GM23338 (cell line): Measurements from ENCODE around the gene FHDC1. TPM values are rescaled to one million over a fixed set of nuclear protein-coding genes. Genes with fewer than 3 reads are reported as not detected.

Experiments
- ATAC-seq: fragments of 200-7000 bp; cut with Tn5 transposase; 3 replicates; pipeline ENCODE4 v1.9.1; 2020
- DNase-seq: peaks from one replicate; pipeline ENCODE4 v3.0.0-alpha.2; 2015; ENCODE audit warnings: low spot score
- H2AFZ ChIP-seq: fragments of 200-600 bp; sonication (generic); 2 replicates; pipeline ENCODE4 v1.8.0; 2016; ENCODE audit warnings: antibody characterized with exemption, mild to moderate bottlenecking, moderate library complexity
- H3F3A ChIP-seq: fragments of 200-600 bp; sonication (generic); replicated peaks from 2 replicates; pipeline ENCODE4 v1.8.0; 2017; ENCODE audit warnings: antibody characterized with exemption, mixed run types, low read depth
- H3K27ac ChIP-seq: fragments of 200-600 bp; sonication (generic); 2 replicates; pipeline ENCODE4 v1.6.1; 2016; ENCODE audit warnings: low read depth
- H3K27me3 ChIP-seq: fragments of 200-600 bp; sonication (generic); 2 replicates; pipeline ENCODE4 v1.8.0; 2016; ENCODE audit warnings: mild to moderate bottlenecking, mixed run types, moderate library complexity; ENCODE audit not compliant: insufficient read depth
- H3K36me3 ChIP-seq: fragments of 200-600 bp; sonication (generic); 2 replicates; pipeline ENCODE4 v1.8.0; 2016; ENCODE audit warnings: mild to moderate bottlenecking; ENCODE audit not compliant: insufficient read depth
- H3K4me1 ChIP-seq: fragments of 200-600 bp; sonication (generic); 2 replicates; pipeline ENCODE4 v1.8.0; 2016; ENCODE audit warnings: mild to moderate bottlenecking, moderate library complexity; ENCODE audit not compliant: insufficient read depth
- H3K4me2 ChIP-seq: fragments of 200-600 bp; sonication (generic); 2 replicates; pipeline ENCODE4 v1.7.1; 2017; ENCODE audit warnings: mixed run types
- H3K4me3 ChIP-seq: fragments of 200-600 bp; sonication (generic); 2 replicates; pipeline ENCODE4 v1.6.1; 2016; ENCODE audit warnings: mixed run types
- H3K79me2 ChIP-seq: fragments of 200-600 bp; sonication (generic); replicated peaks from 2 replicates; pipeline ENCODE4 v1.8.0; 2017; ENCODE audit warnings: mild to moderate bottlenecking; ENCODE audit not compliant: insufficient read depth
- H3K9me2 ChIP-seq: fragments of 200-600 bp; sonication (generic); 2 replicates; pipeline ENCODE4 v1.8.0; 2017; ENCODE audit not compliant: insufficient read depth
- H4K20me1 ChIP-seq: fragments of 200-600 bp; sonication (generic); replicated peaks from 2 replicates; pipeline ENCODE4 v1.8.0; 2017; ENCODE audit warnings: mild to moderate bottlenecking; ENCODE audit not compliant: insufficient read depth
- H3K27ac Mint-ChIP-seq: 2 replicates; pipeline ENCODE4 v1.8.0; 2020; ENCODE audit warnings: inconsistent platforms, mild to moderate bottlenecking, moderate library complexity, mixed read lengths
- H3K27me3 Mint-ChIP-seq: 3 replicates; pipeline ENCODE4 v1.8.0; 2022; ENCODE audit warnings: low read depth, mild to moderate bottlenecking, moderate library complexity, mixed read lengths, inconsistent platforms; ENCODE audit not compliant: insufficient read depth, poor library complexity
- H3K36me3 Mint-ChIP-seq: 3 replicates; pipeline ENCODE4 v1.8.0; 2021; ENCODE audit warnings: low read depth, mild to moderate bottlenecking, inconsistent platforms, moderate library complexity, mixed read lengths
- H3K4me1 Mint-ChIP-seq: 3 replicates; pipeline ENCODE4 v1.8.0; 2020; ENCODE audit warnings: mild to moderate bottlenecking, inconsistent platforms, mixed read lengths
- H3K4me3 Mint-ChIP-seq: 3 replicates; pipeline ENCODE4 v1.8.0; 2021; ENCODE audit warnings: moderate library complexity, mild to moderate bottlenecking, inconsistent platforms, mixed read lengths
- H3K9me3 Mint-ChIP-seq: 3 replicates; pipeline ENCODE4 v1.8.0; 2020; ENCODE audit warnings: moderate library complexity, mild to moderate bottlenecking, inconsistent platforms, mixed read lengths
- CREB1 ChIP-seq: fragments of 250-450 bp; sonication (Bioruptor Pico); IDR thresholded peaks from 2 replicates; pipeline ENCODE4 v1.5.0; 2020; ENCODE audit warnings: low read depth, mild to moderate bottlenecking, moderate library complexity
- CTCF ChIP-seq, 2 experiments: fragments of 200-600 bp in 1 of 2; sonication (generic) in 1 of 2; conservative IDR thresholded peaks; 2 replicates each; pipeline versions ENCODE4 v1.5.1 to v1.6.1; 2016 to 2017; ENCODE audit warnings: antibody characterized with exemption in 2 of 2, low read depth in 2 of 2, mild to moderate bottlenecking in 2 of 2, moderate library complexity in 1 of 2
- EZH2 ChIP-seq: fragments of 200-600 bp; sonication (generic); IDR thresholded peaks from one replicate; pipeline ENCODE4 v1.8.0; 2017; ENCODE audit warnings: antibody characterized with exemption, mild to moderate bottlenecking, low read depth; ENCODE audit not compliant: unreplicated experiment
- EZH2phosphoT487 ChIP-seq: fragments of 200-600 bp; sonication (generic); IDR thresholded peaks from one replicate; pipeline ENCODE4 v1.8.1; 2018; ENCODE audit warnings: antibody characterized with exemption; ENCODE audit not compliant: unreplicated experiment
- JUNB ChIP-seq: IDR thresholded peaks from one replicate; pipeline ENCODE4 v1.6.1; 2016; ENCODE audit warnings: antibody characterized with exemption; ENCODE audit not compliant: unreplicated experiment
- NANOG ChIP-seq: IDR thresholded peaks from 2 replicates; pipeline ENCODE4 v1.6.1; 2016; ENCODE audit warnings: antibody characterized with exemption, borderline replicate concordance
- POLR2AphosphoS5 ChIP-seq: IDR thresholded peaks from 2 replicates; pipeline ENCODE4 v1.6.1; 2016; ENCODE audit warnings: antibody characterized with exemption, low read depth
- REST ChIP-seq: IDR thresholded peaks from one replicate; pipeline ENCODE4 v1.6.1; 2018; ENCODE audit warnings: antibody characterized with exemption; ENCODE audit not compliant: unreplicated experiment
- STAT1 ChIP-seq: IDR thresholded peaks from one replicate; pipeline ENCODE4 v1.6.1; 2016; ENCODE audit warnings: antibody characterized with exemption; ENCODE audit not compliant: unreplicated experiment
- ZNF114 ChIP-seq: fragments of 250-450 bp; sonication (Bioruptor Pico); IDR thresholded peaks from 2 replicates; pipeline ENCODE4 v1.5.0; 2020; ENCODE audit warnings: mild to moderate bottlenecking, moderate library complexity
- ZNF331 ChIP-seq: fragments of 250-450 bp; sonication (Bioruptor Pico); IDR thresholded peaks from 2 replicates; pipeline ENCODE4 v1.5.0; 2020; ENCODE audit warnings: low read depth, mild to moderate bottlenecking, moderate library complexity
- ZNF462 ChIP-seq: fragments of 250-450 bp; sonication (Bioruptor Pico); IDR thresholded peaks from 2 replicates; pipeline ENCODE4 v1.5.0; 2020; ENCODE audit warnings: mild to moderate bottlenecking, moderate library complexity
- polyA plus RNA-seq: library from polyadenylated mRNA; unstranded; fragments of >200 nt; fragmentation: Nextera tagmentation; extraction: Ambion mirVana; gene quantifications from 2 replicates; pipeline ENCODE4 v1.2.1, GENCODE V29; 2016
- total RNA-seq: library from RNA; depleted of rRNA; stranded (reverse); fragments of >200 nt; shearing (Covaris generic); gene quantifications from 2 replicates; pipeline ENCODE4 v1.2.3, GENCODE V29; 2014
- TF ChIP-seq, protein P1 (sequence below): IDR thresholded peaks from 2 replicates; pipeline ENCODE4 v1.6.1; 2016; ENCODE audit warnings: antibody characterized with exemption

The FHDC1 gene
- total and polyA plus RNA-seq, 2 experiments from 2014 or later = 9.5 to 22.8 TPM

- no peaks in the 10 kb centered on the region for H4K20me1 ChIP-seq
- TF ChIP-seq EZH2phosphoT487 (no peak), REST (no peak), ZNF331 (CRISPR knock-in tag) (no peak), JUNB (no peak), STAT1 (no peak), NANOG (no peak), CTCF (conservative IDR thresholded peaks at IDR 0.05; ENCODE audit: low read depth in 2 of 2) (no peak), POLR2AphosphoS5 (no peak), ZNF114 (no peak), EZH2 (no peak), CREB1 (CRISPR knock-in tag) (no peak), ZNF462 (CRISPR knock-in tag) (no peak)
- TF ChIP-seq, protein P1, sequence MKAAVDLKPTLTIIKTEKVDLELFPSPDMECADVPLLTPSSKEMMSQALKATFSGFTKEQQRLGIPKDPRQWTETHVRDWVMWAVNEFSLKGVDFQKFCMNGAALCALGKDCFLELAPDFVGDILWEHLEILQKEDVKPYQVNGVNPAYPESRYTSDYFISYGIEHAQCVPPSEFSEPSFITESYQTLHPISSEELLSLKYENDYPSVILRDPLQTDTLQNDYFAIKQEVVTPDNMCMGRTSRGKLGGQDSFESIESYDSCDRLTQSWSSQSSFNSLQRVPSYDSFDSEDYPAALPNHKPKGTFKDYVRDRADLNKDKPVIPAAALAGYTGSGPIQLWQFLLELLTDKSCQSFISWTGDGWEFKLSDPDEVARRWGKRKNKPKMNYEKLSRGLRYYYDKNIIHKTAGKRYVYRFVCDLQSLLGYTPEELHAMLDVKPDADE = no peak
- Mint-ChIP-seq H3K9me3 (no peaks in the 10 kb centered on the region), H3K27me3 (peaks cover 3% of the 10 kb centered on the region), H3K36me3 (peaks cover 66% of the 10 kb centered on the region), H3K4me1 (peaks cover 43% of the 10 kb centered on the region), H3K4me3 (no peak overlapping the region), H3K27ac (no peak overlapping the region)
- no peak overlapping the region for H3K27ac ChIP-seq
- H3K4me3 ChIP-seq = no peak overlapping the region
- no peaks in the 10 kb centered on the region for H3K27me3 ChIP-seq
- no peak overlapping the region for H3K4me2 ChIP-seq
- no peaks in the 10 kb centered on the region for H3K9me2 ChIP-seq
- DNase-seq = no peak
- no peaks in the 10 kb centered on the region for H3K4me1 ChIP-seq
- 0 out of 2 replicates have a peak, but pooled peaks cover 5% of the 10 kb centered on the region for H3K79me2 ChIP-seq
- H3F3A ChIP-seq = no peaks in the 10 kb centered on the region
- no peak overlapping the region for H2AFZ ChIP-seq
- peaks cover 16% of the 10 kb centered on the region; the same call in 1 of the 2 replicates for H3K36me3 ChIP-seq
- ATAC-seq = no peak
Measured at GRCh38 chr4:152960082-152960481, 24.0 kb downstream of the FHDC1 start.
